NT2/D1 (cell line): Measurements from ENCODE around the gene MMP7.

Experiments used
- DNase-seq: peaks from one replicate; pipeline ENCODE4 v3.0.0-alpha.2; 2011; ENCODE audit warnings: low read depth, low spot score
- H3K27me3 ChIP-seq: 2 replicates; pipeline ENCODE4 v1.6.0; 2011; ENCODE audit warnings: mild to moderate bottlenecking; ENCODE audit not compliant: insufficient read length, insufficient read depth
- H3K36me3 ChIP-seq: 2 replicates; pipeline ENCODE4 v1.6.1; 2011; ENCODE audit warnings: mild to moderate bottlenecking, low read length, mixed read lengths; ENCODE audit not compliant: insufficient read depth, insufficient read length
- H3K4me1 ChIP-seq: 2 replicates; pipeline ENCODE4 v1.5.1; 2011; ENCODE audit not compliant: insufficient read depth, insufficient read length
- H3K4me3 ChIP-seq: 2 replicates; pipeline ENCODE4 v1.5.1; 2011; ENCODE audit warnings: low read depth; ENCODE audit not compliant: insufficient read length
- H3K9ac ChIP-seq: 2 replicates; pipeline ENCODE4 v1.6.0; 2011; ENCODE audit warnings: low read depth; ENCODE audit not compliant: insufficient read length
- H3K9me3 ChIP-seq: 2 replicates; pipeline ENCODE4 v1.5.1; 2011; ENCODE audit warnings: mild to moderate bottlenecking, low read length; ENCODE audit not compliant: insufficient read depth
- SUZ12 ChIP-seq: IDR thresholded peaks from 2 replicates; pipeline ENCODE4 v1.6.1; 2011; ENCODE audit not compliant: insufficient read length, insufficient read depth; ENCODE audit errors: extremely low read depth
- YY1 ChIP-seq: IDR thresholded peaks from 2 replicates; pipeline ENCODE4 v1.6.1; 2011; ENCODE audit not compliant: insufficient read length, insufficient read depth
- ZNF274 ChIP-seq: IDR thresholded peaks from 2 replicates; pipeline ENCODE4 v1.6.1; 2011; ENCODE audit warnings: mild to moderate bottlenecking, low read depth, low read length

The MMP7 gene

DNA sequence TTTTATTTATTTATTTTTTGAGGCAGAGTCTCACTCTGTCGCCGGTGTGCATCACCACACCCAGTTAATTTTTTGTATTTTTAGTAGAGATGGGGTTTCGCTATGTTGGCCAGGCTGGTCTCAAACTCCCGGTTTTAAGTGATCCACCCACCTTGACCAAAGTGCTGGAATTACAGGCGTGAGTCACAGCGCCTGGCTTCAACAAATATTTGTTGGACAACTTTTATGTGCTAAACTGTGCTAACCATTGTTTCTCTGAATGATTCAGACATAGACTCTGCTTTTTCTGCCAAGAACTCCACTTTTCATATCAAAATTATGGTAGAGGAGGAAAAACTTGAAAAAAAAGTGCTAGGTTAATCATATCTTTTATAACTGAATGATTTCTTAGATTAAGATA, 36.3 kb downstream of the MMP7 start:
- no peak for DNase-seq
- Histone ChIP-seq H3K9ac (no peak overlapping the region), H3K27me3 (no peaks in the 10 kb centered on the region), H3K4me3 (no peak overlapping the region), H3K36me3 (no peaks in the 10 kb centered on the region), H3K9me3 (no peaks in the 10 kb centered on the region), H3K4me1 (no peaks in the 10 kb centered on the region)
- no peak for TF ChIP-seq SUZ12
- no peak for TF ChIP-seq YY1
- TF ChIP-seq ZNF274, result no peak

DNA sequence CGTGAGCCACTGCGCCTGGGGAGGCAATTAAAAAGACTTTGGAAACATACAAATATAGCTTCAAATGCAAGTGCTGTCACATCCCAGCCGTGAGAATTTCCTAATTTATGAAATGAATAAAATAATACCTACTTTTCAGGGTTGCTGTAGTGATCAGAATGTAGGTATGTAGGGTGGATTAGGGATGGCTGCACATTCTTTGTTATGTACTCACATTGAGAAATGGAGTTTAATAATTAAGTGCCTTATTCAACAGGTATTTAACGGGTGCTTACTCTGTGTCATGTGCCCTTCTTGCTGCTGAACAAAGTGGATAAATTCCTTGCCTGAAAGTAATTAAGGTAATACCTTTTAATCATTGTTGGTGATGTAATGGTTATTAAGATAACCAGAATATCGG, 37.0 kb downstream of the MMP7 start:
- H3K4me3 ChIP-seq, result no peak overlapping the region
- H3K4me1 ChIP-seq, result no peaks in the 10 kb centered on the region
- no peaks in the 10 kb centered on the region for H3K27me3 ChIP-seq
- H3K9ac ChIP-seq, result no peak overlapping the region
- DNase-seq, result no peak
- TF ChIP-seq ZNF274 (no peak), YY1 (no peak), SUZ12 (no peak)
- no peaks in the 10 kb centered on the region for H3K36me3 ChIP-seq
- H3K9me3 ChIP-seq, result no peaks in the 10 kb centered on the region

DNA sequence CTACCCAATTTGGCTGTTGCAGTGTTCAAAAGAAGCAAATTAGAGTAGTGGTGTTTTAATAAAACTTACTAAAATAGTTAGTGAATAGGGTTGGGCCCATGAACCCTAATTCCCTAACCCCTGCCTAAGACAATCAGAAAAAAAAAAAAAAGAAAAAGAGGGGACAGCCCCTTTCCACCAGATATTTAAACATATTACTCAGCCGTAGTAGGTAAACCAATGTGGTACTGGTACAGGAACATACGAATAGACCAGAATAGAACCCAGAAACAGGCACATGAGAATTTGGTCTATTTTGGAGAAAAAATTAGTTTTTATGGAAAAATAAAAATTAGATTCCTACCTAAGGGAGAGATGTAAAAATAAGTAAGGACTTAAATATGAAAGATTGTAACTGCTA, 38.6 kb downstream of the MMP7 start:
- Histone ChIP-seq H3K4me3 (no peak overlapping the region), H3K27me3 (no peaks in the 10 kb centered on the region), H3K36me3 (no peaks in the 10 kb centered on the region), H3K9ac (no peak overlapping the region), H3K4me1 (no peaks in the 10 kb centered on the region), H3K9me3 (no peaks in the 10 kb centered on the region)
- no peak for DNase-seq
- no peak for TF ChIP-seq SUZ12
- no peak for TF ChIP-seq YY1
- TF ChIP-seq ZNF274, result no peak

DNA sequence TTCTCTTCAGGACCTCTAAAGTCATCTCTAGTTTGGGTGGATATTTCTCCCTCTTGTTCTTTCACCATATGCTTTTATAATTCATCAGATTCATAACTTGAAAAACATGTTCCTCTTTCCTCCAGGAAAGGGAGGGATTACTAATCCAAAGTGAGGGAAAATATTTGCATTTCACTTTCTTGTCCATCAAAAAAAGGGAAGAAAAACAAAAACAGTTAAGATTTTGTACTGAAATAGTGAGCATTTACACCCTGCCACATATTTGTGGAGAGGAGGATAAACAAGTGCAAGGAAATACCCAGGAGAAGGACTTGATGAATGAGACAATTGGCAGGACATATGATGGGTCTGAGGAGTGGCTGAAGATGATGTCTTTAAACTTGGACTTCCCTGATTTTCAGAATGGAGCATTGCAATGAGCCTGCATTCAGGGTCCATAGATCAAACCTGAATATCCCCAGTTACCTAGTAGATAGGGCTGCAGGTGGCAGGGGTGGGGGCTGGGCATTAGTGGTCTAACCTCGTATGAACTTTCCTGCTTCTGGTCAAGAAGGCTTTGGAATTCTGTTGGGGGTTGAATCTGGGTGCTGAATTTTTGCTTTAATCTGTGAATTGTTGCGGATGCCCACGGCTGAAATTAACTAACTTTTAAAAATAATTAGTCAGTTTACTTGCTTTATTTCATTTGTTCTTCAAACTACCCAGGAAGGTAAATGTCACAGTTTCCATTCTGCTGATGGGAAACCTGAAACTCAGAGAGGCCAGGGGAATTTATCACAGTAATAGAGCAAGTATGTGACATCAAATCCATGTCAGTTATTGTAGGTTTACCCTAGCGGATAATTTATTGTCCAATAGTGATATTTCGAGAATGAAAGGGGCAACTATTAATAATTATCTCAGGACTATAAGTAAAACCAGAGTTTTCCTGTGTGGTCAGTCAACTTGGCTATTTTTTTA, 41.1 kb downstream of the MMP7 start:
- Histone ChIP-seq H3K4me1 (no peaks in the 10 kb centered on the region), H3K36me3 (no peaks in the 10 kb centered on the region), H3K9ac (no peak overlapping the region), H3K27me3 (no peaks in the 10 kb centered on the region), H3K4me3 (no peak overlapping the region), H3K9me3 (no peaks in the 10 kb centered on the region)
- TF ChIP-seq SUZ12, result no peak
- no peak for TF ChIP-seq ZNF274
- no peak for TF ChIP-seq YY1
- no peak for DNase-seq

DNA sequence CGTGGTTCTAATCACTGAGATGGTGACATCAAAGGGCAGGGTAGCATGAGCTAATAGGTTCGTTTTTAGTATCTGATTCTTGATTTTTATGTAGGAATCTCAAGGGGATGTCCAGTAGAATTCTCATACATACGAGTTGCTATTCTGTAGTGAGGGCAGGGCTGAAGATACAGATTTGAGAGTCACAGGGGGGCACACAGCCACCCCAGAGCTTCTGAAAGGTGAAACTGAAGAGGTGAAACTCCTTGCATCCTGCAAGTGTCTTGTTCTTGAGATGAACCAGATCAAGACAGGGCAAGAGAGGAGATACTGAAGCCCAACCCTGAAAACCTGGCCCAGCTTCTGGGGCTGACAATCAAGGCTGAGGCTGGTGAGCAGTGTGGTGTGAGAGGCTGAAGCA, 42.3 kb downstream of the MMP7 start:
- no peaks in the 10 kb centered on the region for H3K27me3 ChIP-seq
- no peak for TF ChIP-seq SUZ12
- TF ChIP-seq YY1, result no peak
- no peak for TF ChIP-seq ZNF274
- DNase-seq, result no peak
- no peaks in the 10 kb centered on the region for H3K36me3 ChIP-seq
- H3K9ac ChIP-seq, result no peak overlapping the region
- H3K4me1 ChIP-seq, result no peaks in the 10 kb centered on the region
- no peak overlapping the region for H3K4me3 ChIP-seq
- H3K9me3 ChIP-seq, result no peaks in the 10 kb centered on the region

DNA sequence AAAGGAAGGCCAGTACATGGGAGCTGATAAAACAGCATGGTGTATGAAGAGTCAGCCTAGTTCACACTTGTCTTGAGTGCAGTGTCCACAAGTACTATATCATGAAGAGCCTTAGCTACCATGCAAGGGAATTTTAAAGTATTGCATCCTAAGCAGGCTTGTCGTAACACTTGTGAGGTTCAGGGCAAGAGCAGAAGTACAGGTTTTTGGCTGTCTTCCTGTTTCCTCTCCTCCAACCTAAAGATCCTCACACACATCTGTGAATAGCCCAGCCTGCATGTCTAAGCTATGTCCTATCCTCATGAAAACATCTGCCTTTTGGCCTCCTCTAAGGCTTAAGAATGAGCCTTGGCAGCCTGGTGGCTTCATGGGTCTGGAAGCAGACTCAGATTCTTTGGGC, 43.3 kb downstream of the MMP7 start:
- no peak for DNase-seq
- TF ChIP-seq YY1 (no peak), ZNF274 (no peak), SUZ12 (no peak)

DNA sequence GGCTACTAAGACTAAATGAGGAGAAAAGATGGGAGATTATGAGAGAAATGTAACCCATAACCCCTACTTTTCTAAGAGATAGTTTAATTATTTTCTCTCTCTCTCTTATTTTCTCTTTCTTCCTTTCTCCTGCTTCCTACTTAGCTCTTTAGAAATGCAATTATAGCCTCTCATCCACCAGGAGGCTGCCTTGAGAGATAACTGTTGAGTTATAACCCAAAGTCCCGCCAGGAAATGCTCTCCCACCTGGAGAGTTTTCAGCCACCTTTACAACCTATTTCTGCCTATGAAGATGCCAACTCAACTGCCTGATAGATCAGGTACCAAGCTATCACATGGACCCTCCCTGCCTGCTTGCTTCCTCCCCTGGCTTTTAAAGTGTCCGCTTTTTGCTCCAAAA, 44.0 kb downstream of the MMP7 start:
- Histone ChIP-seq H3K9ac (no peak overlapping the region), H3K36me3 (no peaks in the 10 kb centered on the region), H3K9me3 (no peaks in the 10 kb centered on the region), H3K4me3 (no peak overlapping the region), H3K4me1 (no peaks in the 10 kb centered on the region), H3K27me3 (no peaks in the 10 kb centered on the region)
- TF ChIP-seq ZNF274 (no peak), YY1 (no peak), SUZ12 (no peak)
- DNase-seq, result no peak

More for the DNA sequence above, 43.3 kb downstream of the MMP7 start:
- Histone ChIP-seq H3K4me1 (no peaks in the 10 kb centered on the region), H3K36me3 (no peaks in the 10 kb centered on the region), H3K9me3 (no peaks in the 10 kb centered on the region), H3K9ac (no peak overlapping the region), H3K27me3 (no peaks in the 10 kb centered on the region), H3K4me3 (no peak overlapping the region)
